Measurements from ENCODE around the gene POLL.
"Not testable (repeated sequence)": the region's sequence is repeated elsewhere in the genome, so short reads cannot be mapped to it uniquely, and the experiment has no call there.

The POLL gene
- total RNA-seq = 20.5 to 38.0 (median 34.4) reads per million in 4 donors

GRCh38 chr10:101587725-101588653, at the start of gene POLL, which contains the start of gene DPCD:
Gene POLL (minus strand): TSS chr10:101588257. CDS start chr10:101587360, 897 bp downstream.
Gene DPCD (plus strand): TSS chr10:101588321. CDS start chr10:101588337, 16 bp downstream.
- DNase-seq = peak; percentile 72 to 87 (median 81)

DNA sequence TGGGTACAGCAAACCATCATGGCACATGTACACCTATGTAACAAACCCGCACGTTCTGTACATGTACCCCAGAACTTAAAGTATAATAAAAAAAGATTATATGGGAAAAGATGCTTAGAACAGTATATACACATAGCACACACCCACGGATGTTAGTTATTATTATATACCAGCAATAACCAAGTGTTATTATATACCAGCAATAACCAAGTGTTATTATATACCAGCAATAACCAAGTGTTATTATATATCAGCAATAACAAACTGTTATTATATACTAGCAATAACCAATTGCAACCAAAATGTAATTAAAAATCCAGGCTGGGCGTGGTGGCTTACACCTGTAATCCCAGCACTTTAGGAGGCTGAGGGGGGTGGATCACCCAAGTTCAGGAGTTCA, 45.5 kb upstream of the POLL start:
- DNase-seq = not testable (repeated sequence)

DNA sequence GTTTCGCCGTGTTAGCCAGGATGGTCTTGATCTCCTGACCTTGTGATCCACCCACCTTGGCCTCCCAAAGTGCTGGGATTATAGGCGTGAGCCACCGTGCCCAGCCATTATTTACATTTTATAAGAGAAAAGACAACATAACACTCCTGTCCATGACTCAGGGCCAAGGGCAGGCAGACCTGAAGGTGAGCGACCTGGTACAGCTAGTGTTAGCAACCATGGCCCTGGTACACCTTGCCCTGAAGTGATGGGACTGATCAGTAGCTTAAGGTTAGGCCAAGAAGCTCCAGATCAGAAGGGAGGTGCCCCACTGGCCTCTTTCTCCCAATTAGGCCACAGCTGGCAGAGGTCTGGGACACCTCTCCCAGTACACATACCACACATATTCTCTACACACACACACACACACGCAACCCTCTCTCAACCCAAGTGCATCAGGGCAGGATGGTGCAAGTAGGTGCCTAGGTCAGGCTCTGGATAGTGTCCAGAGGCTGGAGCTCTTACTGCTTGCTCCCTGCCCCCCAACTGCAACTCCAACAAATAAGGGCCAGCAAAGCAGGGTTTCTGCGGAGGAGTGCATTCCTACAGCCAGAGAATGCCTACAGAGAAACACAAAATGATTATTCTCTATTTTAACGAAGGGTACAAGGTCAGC, 43.9 kb upstream of the POLL start:
- no peak for DNase-seq

- DNase-seq = no peak
Measured at GRCh38 chr10:101630633-101630920, 42.5 kb upstream of the POLL start.

DNA sequence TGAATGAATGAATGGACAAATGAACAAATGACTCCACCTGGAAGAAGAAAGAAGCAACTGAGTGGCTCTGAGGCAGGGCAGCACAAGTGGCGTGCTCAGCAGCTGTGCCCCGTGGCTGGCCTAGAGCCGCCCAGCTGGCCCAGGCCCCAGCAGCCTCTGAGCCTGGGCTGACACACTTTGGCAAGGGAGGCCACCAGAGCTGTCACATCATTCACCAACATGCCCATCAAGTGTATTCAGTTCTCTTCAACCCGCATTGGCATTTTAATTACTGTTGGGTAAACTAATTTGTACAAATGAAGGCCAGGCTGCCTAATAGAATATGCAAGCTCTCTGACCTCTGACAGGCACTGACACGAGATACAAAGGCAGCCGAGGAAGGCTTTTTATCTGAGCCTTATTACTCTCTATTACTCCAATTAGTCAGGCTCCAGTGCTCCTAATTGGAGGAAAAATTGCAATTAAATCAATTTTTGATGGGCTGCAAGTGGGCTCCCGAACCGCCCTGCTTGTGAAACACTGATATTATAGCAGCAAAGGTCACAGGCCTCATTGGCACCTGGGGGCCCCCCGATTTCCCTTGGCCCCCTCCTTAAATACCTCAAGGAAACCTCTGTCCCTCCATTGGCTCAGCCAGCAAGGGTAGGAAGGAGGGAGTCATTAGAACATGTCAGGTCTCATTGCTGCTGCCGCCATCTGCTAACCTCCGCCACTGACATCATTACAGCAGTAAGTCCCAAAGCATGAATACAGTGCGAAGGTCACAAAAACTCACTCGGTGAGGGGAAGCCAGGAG, 42.0 kb upstream of the POLL start:
- DNase-seq = no peak

GRCh38 chr10:101625821-101626412, 37.9 kb upstream of the POLL start:
- no peak for DNase-seq

DNA sequence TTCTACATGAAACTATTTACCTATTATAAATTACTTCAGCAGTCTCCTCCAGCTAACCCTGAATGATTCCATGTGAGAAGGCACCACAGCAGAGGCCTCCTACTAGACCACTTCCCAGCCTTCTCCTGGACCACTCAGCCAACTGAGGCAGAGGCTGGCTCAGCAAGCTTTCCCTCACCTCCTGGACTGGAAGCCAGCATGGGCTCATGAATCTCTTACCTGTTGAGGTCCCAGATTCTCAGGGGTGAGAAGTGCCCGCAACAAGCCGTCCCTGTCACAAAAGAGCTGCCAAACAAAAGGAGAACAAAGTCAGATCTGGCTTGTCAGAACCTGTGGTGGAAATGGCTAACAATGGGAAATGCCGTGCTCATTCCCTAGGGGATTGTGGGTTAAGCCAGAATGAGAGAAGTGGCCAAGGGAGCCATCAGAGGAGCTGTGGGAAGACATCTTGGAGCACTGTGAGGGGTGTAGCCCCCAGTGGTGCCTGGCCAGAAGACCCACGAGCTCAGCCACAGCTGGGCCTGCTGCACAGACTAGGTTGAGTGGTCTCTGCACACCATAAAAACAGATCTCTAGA, 36.6 kb upstream of the POLL start:
- DNase-seq = no peak

DNA sequence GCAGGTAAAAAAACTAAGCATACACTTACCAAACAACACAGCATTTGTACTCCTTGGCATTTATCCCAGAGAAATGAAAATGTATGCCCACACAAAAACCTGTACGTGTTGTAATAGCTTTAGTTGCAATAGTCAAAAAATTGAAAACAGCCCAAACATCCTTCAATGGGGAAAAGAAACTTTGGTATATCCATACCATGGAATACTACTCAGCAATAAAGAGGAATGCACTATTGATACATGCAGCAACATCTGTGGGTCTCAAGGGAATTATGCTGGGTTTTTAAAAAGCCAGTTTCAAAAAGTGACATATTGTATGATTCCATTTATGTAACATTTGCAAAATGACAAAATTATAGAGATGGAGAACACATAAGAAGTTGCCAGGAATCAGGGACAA, 35.5 kb upstream of the POLL start:
- no peak for DNase-seq

DNA sequence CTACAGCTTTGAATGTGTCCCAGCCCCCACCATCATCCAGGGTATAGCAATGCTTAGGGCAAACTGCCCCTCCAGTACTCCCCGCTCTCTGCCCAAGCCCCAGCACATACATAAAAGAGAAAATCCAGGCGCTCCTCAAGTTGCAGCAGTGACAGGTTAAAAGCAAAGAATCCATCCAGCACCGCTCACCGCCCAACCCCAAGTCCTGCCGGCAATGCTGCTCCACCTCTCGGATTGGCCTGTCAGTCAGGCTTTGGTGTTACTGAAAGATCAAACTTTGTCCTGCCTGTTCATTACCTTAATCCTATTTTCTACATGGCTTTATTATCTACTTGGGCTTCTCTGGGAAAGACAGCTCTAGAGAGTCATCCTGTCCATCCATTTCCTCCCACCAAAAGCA, 31.9 kb upstream of the POLL start:
- DNase-seq = no peak

GRCh38 chr10:101618871-101619270, 30.8 kb upstream of the POLL start:
- no peak for DNase-seq

DNA sequence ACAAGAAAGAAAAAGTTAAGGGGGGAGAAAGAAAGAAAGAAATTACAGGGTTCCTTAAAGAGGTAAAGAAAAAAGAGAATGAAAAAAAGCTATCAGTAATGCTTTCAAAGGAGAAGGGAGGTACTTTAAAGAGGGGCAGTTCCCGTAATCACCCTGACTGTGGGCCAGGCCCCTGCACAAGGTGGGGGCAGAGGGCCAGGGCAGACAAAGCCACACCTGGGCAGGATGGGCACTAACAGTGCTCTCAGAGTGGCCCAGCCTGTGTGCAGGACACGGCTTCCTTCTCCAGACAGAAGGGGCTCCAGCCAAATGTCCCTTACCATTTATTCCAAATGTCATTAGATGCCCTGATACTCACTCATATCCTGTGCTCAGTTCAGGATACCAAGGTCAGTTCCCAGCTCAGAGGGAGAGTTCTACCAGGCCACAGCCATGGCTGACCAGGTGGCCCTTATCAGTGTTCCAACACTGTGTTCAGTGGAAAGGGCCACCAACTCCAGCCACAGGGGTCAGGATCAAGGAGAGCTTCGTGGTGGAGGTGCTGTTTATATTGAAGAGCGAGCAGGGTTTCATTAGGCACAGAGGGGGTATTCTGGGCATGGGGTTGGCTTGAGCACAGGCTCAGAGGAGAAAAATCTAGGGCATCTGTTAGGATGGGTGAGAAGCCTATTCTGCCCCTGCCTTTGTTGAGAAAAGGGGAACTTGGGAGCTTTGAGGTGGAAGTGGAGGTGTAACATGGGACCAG, 29.9 kb upstream of the POLL start:
- no peak for DNase-seq

- DNase-seq = no peak
Measured at GRCh38 chr10:101617102-101617823, 29.2 kb upstream of the POLL start.

DNA sequence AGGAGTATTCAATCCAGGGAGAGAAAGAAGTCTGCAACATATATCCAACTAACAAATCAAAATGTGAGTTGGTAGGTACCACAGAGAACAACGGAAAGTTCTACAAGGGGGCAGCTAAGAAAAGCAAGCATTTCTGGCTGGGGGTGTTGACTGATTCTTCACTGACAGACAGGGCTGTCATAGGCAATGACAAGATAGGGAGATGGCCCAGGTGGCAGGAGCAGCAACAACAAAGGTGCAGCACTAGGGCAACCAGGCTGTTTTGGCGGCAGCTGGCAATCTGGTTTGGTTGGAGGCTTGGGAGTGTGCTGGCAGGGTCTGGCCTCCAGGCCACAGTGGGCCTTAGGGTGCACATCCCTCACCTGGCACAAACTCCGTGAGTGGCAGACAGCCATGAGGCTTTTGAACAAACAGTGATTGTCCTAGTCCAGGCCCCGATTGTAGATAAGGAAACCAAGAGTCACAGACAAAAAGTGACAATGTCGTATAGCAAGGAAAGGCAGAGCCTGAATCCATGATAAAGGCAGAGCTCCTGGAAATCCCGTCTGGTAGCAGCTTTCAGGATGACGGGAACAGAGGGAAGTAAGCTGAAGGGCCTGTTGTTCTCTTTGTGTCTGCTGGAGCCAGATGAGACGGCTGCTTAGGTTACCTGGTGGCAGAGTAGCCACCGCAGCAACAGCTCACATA, 28.5 kb upstream of the POLL start:
- DNase-seq = no peak

DNA sequence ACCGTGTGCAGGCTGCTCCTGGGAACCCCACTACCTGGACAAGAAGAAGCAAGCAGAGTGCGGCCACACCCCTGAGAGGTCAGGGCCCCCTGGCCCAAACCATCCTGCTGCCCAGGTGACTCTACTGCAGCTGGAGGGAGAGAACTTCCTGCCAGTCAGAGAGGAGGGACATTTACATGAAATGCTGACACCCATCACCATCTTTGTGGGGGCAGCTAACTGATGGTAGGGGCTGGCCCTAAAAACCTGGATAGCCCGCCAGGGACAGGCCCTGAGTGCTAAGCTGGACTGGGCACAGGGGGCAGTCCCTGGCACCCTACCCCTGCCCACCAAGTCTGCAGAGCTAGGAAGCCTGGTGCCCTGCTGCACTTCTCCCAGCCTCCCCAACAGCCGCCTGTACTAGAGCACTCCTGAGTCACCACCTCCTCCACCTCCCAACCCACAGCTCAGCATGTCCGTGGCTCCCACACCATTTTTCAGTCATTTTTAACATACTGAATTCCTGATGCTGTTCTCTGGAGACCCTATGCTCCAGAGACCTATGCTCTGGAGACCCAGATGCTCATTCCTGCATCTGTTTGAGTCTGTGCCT, 27.6 kb upstream of the POLL start:
- DNase-seq = no peak

- no peak for DNase-seq
Measured at GRCh38 chr10:101614663-101615524, 26.8 kb upstream of the POLL start.

DNA sequence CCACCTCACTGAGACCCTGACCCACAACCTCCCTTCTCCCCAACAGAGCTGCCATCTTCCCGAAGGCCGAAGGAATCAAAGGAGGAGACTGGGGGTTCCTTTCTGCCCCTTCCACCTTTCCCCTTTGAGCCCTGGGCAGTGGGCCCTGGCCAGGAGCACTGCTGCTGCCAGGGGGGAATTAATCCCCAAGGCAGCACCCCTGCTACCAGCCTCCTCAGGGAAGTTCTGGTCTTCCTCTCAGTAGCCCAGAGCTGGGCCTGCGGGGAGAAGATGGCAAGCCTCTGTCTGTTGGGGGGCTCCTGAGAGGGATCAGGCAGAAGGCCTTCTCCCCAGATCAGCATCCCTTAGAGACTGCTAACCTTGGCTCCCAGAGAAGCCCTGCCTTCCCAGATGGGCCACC, 25.6 kb upstream of the POLL start:
- no peak for DNase-seq

DNA sequence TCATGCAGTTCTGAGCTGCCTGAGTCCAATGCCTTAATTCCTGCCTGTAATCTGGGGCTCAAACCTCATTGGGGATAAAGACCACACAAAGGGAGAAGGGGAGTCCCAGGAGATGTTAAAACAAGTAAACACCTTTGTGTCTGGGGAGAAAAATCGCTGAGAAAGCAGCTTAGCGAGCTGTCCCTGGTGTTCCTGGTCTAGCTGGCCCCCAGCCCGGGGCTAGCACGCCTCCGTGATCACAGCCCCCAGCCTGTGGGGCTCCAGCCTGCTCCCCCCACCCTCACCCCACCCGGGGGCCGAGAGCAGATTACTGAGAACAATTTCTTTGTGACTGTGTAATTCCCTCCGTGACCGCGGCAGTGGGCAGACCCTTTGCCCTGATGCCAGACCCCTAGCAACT, 24.8 kb upstream of the POLL start:
- DNase-seq = no peak

DNA sequence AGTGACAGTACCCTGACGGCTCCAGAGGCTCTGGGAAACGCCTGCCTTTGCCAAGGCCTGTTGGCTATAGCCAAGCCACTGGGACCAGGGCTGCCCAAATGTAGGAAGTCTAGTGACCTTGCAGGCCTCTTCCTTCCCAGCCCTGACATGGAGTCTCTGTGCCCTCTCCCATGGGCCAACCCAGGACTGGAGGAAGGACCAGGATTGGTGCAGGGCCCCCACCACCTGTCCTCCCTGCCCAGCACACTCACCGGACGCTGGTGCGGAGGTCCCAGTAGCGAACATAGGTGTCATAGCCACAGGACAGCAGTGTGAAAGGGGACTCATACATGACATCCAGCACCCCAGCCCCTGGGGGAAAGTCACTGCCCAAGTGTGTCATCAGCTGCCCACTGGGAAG, 24.0 kb upstream of the POLL start:
- DNase-seq = no peak
